ENCODE results near the gene STXBP2.

STXBP2 gene

DNA sequence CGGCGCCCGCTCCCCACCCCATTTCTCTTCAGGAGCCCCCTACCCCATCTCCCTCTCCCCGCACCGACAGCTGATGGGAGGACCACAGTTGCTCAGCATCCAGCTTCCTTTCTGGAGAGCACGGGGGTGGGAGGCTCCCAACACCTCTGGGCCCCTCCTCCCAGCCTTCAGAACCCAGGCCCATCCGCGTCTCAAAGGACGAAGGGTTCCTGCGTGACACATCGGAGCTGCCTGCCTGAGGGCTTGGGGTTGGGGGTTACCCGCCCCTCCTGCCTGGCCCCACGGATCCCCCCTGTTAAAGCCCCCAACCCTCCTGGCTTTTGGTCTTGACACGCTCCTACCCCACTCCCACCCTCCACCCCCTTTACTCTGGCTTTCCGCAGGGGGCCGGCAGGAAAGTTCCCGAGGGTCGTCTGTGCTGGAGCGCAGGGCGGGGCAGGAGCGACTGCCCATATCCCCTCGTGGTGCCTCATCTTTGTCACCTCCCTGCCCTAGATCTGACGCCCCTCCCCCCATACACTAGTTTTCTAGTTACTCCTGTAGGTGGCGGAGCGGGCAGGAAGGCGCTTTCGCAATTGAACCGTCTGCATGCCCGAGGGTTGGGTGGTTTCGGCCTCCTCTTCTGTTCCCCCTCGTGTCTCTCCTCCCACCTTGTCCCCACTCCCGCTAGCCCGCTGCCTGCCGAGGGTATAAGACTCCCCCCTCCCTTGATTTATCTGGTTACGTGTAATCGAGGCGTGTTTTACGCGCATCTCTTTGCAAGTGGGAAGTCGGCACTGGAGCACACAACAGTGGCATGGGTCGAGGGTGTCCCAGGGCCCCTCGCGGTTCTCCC, 44.6 kb downstream of the STXBP2 start:
- peak; percentile 89 for DNase-seq

DNA sequence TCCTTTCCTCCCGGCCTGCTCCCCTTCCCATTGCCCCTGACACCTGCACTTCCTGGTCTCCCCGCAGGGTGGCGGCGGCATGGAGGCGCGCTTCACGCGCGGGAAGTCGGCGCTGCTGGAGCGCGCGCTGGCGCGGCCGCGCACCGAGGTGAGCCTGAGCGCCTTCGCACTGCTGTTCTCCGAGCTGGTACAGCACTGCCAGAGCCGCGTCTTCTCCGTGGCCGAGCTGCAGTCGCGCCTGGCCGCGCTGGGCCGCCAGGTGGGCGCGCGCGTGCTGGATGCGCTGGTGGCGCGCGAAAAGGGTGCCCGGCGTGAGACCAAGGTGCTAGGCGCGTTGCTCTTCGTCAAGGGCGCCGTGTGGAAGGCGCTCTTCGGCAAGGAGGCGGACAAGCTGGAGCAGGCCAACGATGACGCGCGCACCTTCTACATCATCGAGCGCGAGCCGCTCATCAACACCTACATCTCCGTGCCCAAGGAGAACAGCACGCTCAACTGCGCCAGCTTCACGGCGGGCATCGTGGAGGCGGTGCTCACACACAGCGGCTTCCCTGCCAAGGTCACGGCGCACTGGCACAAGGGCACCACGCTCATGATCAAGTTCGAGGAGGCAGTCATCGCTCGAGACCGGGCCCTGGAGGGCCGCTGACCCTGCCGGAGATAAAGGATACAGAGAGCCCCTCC, 45.4 kb downstream of the STXBP2 start:
- no peak for DNase-seq

DNA sequence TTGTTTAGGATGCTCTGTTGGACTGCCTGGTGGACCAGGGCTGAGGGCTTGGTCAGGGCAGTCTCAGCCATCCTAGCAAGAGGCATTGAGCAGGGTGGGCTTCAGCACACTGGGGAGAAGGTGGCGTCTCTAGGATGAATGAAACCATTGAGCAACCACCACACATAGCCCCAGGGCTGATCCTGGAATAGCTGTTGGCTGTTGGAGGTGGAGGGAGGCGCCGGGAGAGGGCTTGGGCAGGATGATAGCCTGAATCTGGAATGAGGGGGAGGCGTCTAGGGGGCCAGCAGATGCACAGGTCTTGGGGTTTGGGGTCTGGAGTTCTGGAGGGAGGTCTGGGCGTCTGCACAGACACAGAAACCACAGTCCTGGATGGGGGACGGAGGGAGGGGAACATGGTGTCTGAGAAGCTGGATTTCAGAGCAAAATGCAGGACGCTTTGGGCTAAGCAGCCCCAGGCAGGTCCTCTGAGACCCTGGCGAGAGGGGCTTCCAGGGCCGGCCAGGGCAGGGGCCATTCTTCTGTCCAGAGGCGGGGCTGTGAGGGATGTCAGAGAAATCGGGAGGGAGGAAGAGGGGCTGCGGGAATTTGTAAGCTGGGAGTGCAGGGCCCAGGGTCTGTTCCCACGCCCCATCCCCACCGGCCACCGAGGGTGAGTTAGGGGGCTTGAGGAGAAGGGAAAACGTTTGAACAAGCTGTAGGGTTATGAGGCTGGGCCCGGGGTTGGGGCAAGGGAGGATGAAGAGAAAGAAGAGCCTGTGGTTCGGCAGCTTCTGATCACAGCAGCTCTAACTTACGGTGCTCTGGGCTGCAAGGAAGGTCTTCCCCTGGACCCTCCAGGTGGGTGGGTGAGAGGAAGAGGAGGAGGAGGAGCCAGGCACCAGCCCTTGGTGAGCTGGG, 48.9 kb downstream of the STXBP2 start:
- DNase-seq, result no peak

DNA sequence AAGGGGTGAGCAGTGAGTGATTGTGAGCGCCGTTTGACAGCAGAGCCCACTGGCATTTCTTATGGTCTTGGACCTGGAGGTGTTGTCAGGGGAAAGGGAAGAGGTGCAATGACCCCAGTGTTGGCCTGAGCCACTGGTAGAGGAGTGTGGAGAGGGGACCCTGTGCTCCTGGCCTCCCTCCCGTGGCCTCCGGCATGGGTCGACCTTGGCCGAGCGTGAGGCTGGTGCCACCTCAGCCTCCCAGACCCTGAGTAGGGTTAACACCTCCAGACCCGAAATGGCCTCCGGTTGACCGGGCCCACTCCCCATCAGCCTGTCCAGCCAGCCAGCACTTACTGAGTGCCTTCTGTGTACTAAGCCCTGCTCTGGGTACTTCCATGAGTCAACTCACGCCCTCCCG, 50.3 kb downstream of the STXBP2 start:
- DNase-seq, result no peak

DNA sequence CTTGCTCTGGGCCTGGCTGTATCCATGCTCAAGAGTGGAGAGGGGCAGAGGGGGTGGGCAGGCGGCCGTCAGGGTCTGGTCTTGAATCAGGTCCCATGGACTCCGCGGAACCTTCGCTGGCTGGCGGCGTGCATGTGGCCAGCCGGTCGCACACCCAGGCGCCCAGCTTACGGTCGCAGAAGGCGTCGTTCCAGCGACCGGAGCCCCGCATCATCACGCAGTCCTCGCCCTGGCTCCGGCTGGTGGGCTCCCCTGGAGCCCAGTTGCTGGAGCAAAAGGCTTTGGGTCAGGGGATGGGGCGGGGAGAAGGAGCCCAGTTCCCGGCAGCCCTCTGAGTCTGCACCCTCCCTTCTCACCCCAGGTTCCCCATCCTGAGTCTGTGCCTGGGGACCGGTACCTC, 52.3 kb downstream of the STXBP2 start:
- DNase-seq, result no peak

DNA sequence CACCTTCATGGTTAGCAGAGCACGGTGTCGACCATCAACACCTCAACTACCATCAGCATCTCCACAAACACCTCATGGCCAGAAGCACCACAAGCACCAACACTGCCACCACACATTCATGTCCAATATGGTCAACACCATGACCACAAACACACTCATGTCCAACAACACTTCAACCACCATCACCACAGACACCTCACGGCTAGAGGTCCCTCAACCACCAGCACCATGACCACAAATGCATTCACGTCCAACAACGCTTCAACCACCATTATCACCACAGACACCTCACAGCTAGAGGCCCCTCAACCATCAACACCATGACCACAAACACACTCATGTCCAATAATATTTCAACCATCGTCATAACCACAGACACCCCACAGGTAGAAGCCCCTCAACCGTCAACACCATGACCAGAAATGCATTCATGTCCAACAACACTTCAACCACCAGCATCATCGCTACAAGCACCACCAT, 53.9 kb downstream of the STXBP2 start:
- DNase-seq, result peak; percentile 41

DNA sequence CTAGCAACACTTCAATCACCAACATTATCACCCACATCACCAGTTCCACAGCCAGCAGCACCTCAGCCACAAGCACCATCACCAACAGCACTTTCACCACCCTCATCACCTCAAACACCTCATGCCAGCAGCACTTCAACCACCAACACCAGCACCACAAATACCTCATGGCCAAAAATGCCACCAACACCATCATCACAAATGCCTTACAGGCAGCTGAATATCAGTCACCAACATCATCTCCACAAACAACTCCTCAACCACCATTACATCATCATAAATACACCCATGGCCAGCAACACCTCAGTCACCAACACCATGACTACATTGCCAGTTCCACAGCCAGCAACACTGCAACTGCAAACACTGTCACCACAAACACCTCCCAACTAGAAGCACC, 54.6 kb downstream of the STXBP2 start:
- DNase-seq, result peak; percentile 34

DNA sequence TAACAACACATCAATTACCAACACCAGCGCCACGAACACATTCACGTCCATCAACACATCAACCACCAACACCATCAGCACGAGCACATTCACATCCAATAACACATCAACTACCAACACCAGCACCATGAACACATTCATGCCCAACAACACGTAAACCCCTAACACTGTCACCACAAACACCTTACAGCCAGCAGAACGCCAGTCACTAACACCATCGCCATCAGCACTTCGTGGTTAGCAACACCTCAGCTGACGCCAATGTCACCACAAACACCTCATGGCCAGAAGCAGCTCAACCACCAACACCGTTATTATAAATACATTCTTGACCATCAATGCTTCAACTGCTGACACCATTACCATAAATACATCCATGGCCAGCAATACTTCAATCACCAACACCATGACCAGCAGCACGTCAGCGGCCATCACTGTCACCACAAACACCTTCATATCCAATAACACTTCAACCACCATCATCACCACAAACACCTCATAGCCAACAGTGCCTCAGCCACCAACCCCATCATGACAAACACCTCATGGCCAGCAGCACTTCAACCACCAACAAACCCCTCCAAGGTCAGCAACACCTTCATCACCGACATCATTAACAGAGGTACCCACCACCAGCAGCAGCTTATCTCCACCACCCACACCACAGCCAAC, 55.6 kb downstream of the STXBP2 start:
- peak; percentile 65 for DNase-seq

DNA sequence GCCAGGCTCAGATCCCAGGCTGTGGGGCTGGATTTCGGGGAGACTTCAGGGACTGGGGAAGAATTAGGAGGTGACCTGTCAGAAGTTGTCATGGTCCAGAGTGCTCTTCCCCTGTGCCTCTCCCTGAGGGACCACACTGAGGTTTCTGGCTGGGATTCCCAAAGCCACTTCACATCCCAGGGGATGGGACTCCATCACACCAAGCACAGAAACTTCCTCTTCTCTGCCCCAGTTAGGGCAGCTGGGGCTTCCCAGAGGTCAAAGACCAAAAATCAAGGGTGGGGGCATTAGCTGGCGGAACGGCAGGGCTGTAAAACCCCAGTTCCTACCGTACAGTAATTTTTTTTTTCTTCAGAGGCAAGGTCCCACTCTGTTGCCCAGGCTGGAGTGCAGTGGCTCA, 57.6 kb downstream of the STXBP2 start:
- peak; percentile 42 for DNase-seq

Measured in CD4-positive, alpha-beta T cell treated with Interleukin-15 for 1 hour (primary cell).